Dermis blood vessel endothelial cell (primary cell): Measurements from ENCODE around the gene INO80C. TPM values are rescaled to one million over a fixed set of nuclear protein-coding genes. Genes with fewer than 3 reads are reported as not detected.
A peak's percentile ranks its signal among the peaks of the same experiment; 100 is the strongest.

Experiments
- DNase-seq: peaks from one replicate; pipeline ENCODE4 v3.0.0; 2010
- total RNA-seq: library from RNA; depleted of rRNA; stranded (reverse); fragments of >200 nt; gene quantifications from 2 replicates; pipeline ENCODE4 v1.2.3, GENCODE V29; 2014

Gene INO80C
- total RNA-seq, 1 donor from 2014 or later, result 8.7 TPM

GRCh38 chr18:35424356-35424755 is 73.4 kb downstream of the INO80C start:
- peak; percentile 79 for DNase-seq

GRCh38 chr18:35422237-35422636 is 75.5 kb downstream of the INO80C start:
- no peak for DNase-seq

GRCh38 chr18:35418610-35419009 is 79.2 kb downstream of the INO80C start:
- DNase-seq, result no peak

Other genes starting within 250 kb of the INO80C start
- 14.0 and 16.8 TPM in 2 replicates for gene ZSCAN30, start 207.7 kb downstream of the INO80C start, total RNA-seq
- 37.9 and 50.7 TPM in 2 replicates for gene ZNF24, start 153.5 kb downstream of the INO80C start, total RNA-seq
- gene ZNF396, start 120.6 kb downstream of the INO80C start, total RNA-seq, result 0.51 and 0.79 TPM in 2 replicates
- 317 and 436 TPM in 2 replicates for gene GALNT1, start 83.8 kb upstream of the INO80C start, total RNA-seq